Loucy (cell line): ENCODE data around the gene GRHL3.

Experiments
- CTCF ChIP-seq: fragments of 200-600 bp; sonication (generic); conservative IDR thresholded peaks from 2 replicates; pipeline ENCODE4 v1.5.1; 2014; ENCODE audit warnings: mild to moderate bottlenecking, antibody characterized with exemption, low read length
- EZH2phosphoT487 ChIP-seq: fragments of 200-600 bp; IDR thresholded peaks from 2 replicates; pipeline ENCODE4 v1.6.1; 2018; ENCODE audit warnings: antibody characterized with exemption, mild to moderate bottlenecking, moderate library complexity, borderline replicate concordance

GRCh38 chr1:24315391-24315790 is 3.8 kb upstream of the GRHL3 start:
- TF ChIP-seq CTCF (no peak), EZH2phosphoT487 (no peak)
